Jurkat, Clone E6-1 (cell line): ENCODE results near the gene TP63.

Experiments used
- DNase-seq: peaks from one replicate; pipeline ENCODE4 v3.0.0-alpha.2; 2011; ENCODE audit warnings: low read depth, low spot score
- H3K4me3 ChIP-seq: 2 replicates; pipeline ENCODE4 v1.5.1; 2011; ENCODE audit warnings: mild to moderate bottlenecking, low read length, control low read depth, moderate library complexity

TP63 gene

DNA sequence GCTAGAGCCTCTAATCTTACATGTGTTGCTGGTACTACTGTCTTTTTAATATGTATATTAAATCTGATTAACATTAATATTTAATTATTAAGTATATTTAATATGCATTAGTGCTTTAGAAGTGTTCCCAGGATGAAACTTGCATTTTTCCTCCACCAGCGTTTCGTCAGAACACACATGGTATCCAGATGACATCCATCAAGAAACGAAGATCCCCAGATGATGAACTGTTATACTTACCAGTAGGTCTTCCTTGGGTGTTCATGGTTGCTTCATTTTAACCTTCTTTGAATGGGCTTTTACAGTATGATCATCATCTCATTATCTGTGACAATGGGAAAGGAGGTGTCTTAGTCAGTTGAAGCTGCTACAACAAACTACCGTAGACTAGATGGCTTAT, 238.0 kb downstream of the TP63 start:
- no peak for DNase-seq
- no peak overlapping the region for H3K4me3 ChIP-seq

DNA sequence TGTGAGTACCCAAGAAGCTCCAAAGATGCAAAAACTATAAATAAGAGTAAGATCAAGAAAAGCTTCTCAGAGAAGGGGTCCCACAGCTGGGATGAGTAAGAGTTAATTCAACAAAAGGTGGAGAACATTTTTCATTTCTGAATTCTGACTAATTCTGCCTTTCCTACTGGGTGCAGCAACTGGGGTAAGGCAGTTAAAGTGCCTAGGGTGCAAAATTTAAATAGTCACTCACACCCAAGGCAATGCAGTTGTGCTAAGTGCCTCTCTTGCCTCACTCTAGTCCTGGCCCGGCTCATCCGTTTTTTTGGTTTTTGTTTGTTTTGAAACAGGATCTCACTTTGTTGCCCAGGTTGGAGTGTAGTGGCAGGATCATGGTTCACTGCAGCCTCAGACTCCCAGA, 240.2 kb downstream of the TP63 start:
- H3K4me3 ChIP-seq = no peak overlapping the region
- DNase-seq = no peak

DNA sequence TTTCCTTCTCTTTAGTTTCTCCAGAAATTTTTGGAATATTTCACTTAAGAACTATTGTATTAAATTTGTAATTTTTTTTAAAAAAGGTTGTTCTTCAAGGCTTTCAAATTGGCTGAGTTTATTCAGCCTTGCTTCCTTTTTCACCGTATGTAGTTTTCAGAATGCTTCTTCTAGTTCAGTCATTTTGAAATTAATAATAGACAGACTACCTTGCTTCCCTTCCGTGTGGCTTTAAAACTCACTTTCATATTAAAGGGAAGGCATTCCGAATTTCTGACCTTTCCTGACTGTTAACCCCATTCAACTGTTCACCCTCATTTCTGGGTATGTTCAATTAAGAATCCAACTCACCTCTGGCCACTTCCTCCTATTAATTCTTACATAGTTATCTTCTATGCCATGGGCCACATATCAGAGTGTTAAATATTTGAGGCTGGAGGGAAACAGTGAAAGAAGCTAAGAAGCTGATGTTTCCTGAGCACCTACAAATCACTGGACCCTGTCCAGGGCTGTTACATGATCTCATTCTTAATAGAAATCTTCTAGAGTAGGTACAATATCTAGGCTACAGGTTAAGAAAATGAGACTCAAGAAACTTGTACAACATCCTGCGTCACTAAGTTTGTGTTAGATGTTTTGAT, 252.0 kb downstream of the TP63 start:
- no peak overlapping the region for H3K4me3 ChIP-seq
- no peak for DNase-seq

DNA sequence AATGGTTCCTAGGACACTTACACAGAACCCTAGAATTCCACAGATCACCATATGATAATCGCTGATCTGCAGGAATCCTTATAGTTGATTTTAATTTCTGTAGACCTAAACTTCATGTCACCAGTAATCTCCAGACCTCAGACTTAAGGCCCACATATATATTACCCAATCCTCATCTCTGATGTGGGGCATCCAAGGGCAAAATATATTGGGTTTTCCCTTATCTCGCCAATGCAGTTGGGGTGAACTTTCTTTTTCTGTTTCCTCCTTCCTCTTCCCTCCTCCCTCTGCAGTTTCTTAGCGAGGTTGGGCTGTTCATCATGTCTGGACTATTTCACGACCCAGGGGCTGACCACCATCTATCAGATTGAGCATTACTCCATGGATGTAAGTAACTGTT, 259.3 kb downstream of the TP63 start:
- DNase-seq = no peak
- H3K4me3 ChIP-seq = no peak overlapping the region

DNA sequence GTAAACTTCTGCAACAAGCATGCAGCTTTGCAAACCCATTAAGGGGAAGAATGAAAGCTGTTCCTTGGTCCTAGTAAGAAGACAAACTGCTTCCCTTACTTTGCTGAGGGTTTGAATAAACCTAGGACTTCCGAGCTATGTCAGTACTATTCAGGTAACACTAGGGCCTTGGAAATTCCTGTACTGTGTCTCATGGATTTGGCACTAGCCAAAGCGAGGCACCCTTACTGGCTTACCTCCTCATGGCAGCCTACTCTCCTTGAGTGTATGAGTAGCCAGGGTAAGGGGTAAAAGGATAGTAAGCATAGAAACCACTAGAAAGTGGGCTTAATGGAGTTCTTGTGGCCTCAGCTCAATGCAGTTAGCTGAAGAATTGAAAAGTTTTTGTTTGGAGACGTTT, 265.3 kb downstream of the TP63 start:
- no peak overlapping the region for H3K4me3 ChIP-seq
- DNase-seq = no peak

DNA sequence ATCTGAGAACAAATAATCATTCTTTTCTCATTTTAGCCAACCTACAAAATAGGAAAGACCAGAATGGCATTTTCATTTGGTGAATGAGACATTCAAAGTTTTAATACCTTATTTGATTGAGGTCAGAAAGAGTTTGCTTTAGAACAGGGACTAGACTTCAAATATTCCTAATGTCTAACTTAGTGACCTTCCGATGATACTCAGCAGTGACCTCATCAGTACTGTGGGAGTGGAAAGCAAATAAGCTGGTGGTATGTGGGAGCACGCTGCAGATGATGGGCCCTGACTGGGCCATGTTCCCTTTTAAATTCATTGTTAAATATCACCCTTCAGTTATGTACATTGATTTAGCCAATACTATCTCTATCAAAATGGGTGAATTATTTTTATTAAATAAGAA, 266.2 kb downstream of the TP63 start:
- no peak overlapping the region for H3K4me3 ChIP-seq
- DNase-seq = no peak

DNA sequence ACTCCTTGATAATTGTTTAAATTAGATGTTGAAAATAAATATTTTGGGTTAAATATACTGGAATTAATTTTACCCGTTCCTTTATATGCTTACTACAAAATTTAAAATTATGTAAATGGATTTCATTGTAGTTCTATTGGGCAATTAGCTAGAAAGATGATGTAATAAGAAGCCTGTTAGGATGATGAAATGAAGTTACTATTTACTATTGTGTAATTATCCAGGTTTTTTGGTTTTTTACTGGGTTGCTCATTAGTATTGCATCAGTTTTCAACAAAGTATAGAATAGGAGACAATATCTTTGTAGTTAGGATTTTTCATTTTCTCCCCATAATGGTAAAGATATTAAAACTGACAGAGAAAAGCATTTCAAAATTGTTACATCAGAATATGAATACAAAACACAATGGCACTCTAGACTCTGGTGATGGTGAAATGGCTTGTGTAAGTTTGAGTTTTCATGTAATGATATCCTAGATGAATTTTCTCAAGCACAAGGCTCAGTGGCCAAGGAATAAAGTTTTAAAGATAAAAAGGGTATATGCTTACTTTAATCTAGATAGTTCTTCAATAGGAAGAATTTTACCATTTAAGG, 267.5 kb downstream of the TP63 start:
- H3K4me3 ChIP-seq = no peak overlapping the region
- DNase-seq = no peak

DNA sequence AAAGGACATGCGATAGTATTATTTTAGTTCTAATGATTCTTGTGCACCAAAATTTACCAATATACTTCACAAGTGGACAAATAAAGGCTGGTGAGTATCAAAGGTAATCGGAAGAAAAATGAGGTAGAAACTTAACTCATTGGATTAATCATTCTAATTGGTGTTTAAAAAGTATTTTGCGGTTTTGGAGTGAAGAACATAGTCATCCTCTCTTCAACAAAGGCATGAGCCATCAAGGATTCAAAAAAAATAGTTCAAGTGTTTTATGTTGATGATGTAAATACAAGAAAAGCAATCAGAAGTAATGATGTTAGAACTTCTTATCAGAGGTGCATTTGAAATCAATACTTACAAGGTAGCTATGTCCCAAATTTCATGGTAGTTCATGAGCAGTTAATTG, 268.0 kb downstream of the TP63 start:
- H3K4me3 ChIP-seq = no peak overlapping the region
- no peak for DNase-seq

DNA sequence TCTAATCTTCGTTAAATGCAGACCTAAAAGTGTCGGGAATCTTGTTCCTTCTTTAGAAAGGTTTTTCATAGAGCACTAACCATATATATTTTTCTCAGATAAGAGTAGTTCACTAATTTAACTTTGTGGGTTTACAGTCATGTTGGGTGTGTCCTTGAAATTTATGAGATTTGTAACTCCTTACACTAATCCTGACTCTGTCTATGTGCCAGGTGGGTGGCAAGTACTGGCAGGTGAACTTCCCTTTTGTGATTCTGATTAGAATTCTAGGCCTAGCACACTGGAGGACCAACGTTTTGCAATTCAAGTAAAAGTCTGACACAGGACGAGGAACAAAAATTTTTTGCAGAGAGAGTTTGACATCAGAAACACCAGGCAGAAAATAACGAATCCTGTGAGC, 269.4 kb downstream of the TP63 start:
- no peak for DNase-seq
- no peak overlapping the region for H3K4me3 ChIP-seq

DNA sequence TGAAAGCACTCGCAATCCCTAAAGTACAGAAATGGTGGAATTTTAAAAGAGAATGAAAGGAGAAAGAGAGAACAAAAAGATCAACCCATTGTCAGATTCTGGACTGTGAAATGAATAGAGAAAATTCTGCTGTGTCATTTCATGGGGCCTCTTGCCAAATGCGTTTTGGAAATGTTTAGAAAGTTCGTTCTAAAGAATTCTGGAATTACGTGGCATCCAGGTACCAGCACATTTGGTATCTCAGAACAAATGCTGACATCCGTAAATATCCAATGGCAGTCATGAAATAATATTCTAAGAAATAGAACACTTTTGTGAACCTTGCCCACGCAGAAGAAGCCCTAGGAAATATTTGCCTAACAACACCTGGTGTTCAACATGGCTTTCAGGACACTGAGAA, 270.3 kb downstream of the TP63 start:
- DNase-seq = no peak

DNA sequence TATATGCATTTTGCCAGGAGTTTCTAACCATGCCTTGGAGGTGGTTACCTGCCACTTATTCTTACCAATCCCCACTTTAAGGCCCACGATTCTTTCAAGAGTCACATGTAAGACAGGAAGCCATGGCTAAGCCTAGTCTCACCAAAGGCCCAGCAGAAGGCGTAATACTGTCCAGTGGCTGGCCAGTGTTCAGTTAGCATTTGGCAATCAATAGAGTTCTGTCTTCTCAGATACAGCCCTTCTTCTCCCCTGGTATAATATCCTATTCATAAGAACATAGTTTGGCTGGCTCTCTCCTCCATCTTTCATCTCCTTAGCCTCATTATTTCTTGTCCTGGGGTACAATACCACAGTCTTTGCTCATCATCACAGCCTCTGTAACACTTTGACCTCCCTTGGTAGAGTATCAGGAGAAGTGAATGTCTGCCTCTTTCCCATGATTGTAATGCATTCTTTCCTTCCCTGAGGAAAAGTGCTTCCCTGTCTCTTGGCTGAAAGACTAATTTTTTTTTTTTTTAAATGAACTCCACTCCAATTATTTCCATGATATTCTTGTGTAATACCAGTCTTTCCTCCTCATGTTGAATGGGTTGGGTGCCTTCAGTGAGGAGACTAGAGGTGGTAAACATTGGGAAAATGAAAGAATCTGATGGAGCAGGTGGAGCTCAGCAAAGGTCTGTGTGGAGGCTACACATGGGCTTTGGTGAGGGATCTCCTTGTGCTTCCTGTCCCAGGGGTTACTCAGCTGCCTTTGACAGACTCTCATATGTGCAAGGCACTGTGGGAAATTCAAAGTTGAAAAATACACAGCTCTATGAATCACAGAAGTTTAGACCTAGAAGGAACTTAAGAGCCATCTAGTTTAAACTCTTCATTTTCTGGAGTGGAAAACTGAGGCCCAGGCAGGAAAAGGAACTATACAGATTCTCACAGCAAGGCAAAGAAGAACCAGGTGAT, 271.3 kb downstream of the TP63 start:
- no peak for DNase-seq
- H3K4me3 ChIP-seq = no peak overlapping the region

More for the DNA sequence above, 270.3 kb downstream of the TP63 start:
- no peak overlapping the region for H3K4me3 ChIP-seq

DNA sequence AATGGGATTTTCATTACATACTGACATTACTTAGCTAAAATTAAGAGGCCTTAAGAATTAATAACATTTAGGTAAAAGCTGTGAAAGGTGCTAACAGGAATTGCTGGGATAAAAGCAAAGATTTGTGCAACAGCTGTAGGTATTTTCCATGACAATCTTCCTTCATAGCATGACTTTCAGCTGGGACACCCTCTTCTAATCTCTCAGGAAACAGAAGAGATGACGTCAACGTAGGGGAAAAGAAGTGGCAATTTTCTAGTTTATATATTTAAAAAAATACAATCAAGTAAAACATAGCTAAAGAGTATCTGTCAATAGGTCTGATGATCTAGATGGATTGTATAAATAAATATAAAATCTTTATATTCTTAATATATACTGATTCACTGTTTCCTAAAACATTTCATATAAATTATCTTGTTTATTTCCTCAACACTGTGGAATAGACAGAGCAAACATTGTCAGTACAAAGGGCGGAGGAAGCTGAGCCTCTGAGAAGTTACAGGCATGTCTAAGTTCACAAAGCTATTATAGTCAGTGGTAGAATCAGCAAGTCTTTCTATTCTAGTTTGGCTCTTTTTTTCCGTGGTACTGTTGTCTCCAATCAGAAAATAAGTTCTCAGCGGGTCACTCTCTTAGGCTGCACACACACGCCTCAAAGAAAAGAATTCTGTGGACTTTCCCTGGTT, 272.5 kb downstream of the TP63 start:
- no peak overlapping the region for H3K4me3 ChIP-seq
- DNase-seq = no peak

DNA sequence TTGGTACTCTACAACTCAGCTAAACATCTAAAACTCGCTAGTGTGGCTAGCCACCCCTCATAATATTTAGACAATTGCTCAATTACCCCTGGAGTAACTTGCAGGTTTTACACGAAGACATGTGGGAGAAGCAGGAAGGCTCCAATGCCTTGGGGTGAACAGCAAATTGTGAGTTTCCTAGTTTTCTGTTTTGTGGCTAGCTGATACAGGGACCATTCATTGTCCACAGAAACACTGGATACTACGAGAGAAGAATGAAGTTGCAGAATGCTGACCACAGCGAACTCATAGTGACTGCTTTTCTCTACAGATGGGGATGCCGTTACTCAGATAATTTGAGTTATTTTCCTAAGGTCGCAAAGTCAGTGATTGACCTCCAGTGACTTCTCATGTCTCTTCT, 276.6 kb downstream of the TP63 start:
- H3K4me3 ChIP-seq = no peak overlapping the region
- no peak for DNase-seq

DNA sequence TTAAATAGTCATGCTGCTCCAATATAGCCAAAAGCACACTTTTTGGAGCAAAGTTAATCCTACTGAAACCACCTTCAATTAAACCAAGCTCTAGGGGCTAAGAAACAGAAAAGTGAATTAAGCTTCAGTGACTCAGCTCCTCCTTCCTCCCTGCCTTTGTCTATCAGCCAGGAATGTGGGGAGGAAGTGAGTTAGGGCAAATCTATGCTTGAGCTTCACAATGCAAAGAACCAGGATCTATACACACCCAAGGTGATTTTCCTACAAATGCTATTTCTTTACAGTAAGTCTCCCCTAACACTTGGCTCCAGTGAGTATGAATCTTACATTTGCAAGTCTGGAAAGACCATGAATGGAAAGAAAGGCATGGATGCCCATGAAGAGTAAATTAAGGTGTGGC, 277.5 kb downstream of the TP63 start:
- DNase-seq = no peak
- H3K4me3 ChIP-seq = no peak overlapping the region

DNA sequence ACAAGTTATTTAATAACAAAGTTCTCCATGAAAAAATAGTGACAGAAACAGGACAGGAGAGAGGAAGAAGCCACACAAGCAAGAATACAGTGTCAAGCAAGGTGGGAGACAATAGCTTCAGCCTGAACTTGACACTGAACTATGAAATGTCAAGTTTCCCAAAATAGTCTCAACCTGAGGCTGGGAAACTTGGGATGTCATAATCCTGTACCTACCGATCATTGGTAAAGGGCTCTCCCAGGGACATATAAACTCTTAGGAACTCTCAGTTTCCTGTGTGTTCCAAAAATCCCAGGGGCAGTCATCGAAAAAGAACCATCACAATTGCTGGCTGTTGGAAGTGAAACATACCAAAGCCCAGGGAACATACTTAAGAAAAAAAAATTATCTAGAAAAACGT, 277.9 kb downstream of the TP63 start:
- H3K4me3 ChIP-seq = no peak overlapping the region
- DNase-seq = no peak

DNA sequence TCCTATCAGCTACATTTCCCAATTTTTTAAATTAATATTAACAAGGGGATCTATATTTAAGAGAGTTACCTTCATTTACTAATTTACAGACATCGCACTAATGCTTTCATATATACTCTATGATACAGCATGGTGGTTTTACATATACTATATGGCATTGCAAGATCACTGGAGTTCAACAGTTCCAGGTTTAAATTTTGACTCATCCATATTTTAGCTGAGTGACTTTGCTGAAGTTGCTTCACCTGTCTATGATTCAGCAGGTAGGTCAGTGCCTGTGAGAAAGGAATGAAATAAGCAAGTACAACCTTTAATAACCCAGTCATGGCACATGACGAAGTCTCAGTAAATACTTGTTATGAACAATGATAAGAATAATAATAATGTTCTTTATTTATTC, 278.4 kb downstream of the TP63 start:
- no peak overlapping the region for H3K4me3 ChIP-seq
- DNase-seq = no peak

DNA sequence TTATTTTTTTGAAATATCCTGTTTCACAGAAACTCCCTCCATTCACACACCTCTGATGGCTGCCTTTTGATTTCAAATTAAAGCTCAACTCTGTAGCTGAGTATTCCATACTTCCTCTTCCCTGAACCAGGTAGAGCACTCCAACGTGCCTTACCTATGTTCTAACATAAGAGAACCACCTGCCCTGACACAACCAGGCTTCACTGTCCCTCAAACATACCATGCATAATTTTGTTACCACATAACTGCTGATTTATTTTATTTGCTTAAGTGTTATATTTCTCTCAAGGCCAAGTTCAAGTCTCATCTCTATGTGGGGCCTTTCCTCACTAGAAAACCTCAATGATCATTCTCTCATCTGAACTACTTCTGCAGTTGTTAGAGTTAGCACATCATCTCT, 279.8 kb downstream of the TP63 start:
- no peak for DNase-seq
- H3K4me3 ChIP-seq = no peak overlapping the region

DNA sequence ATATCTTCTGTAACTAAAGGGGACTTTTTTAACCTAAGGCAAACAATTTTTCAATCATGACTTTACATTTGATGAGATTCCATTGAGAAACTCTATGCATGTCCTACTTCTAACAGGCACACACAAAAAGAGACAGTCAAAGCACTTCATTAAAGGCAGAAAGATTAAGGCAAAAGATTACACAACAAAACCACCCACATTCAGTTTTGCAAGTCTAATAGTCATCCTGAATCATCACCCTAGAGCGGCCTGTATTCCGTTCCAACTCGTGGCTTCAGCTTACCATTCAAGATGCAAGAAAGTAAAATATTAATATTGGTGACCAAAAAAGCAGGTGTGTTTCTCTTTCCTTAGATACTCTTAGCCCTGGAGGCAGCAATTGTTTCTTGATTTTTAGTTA, 283.6 kb downstream of the TP63 start:
- no peak overlapping the region for H3K4me3 ChIP-seq
- no peak for DNase-seq

DNA sequence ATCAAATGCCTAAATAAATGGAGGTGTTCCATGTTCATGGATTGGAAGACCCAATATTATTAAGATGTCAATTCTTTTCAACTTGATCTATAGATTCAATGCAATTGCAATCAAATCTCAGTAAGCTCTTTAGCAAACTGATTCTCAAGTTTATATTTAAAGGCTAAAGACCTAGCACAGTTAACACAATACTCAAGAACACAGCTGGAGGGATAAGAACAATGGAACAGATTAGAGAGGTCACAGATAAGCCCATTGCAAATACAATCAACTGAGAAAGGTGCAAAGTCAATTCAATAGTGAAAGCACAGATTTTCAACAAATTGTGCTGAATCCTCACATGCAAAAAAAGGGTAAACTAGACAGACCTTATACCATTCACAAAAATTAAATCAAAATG, 290.6 kb downstream of the TP63 start:
- H3K4me3 ChIP-seq = no peak overlapping the region
- DNase-seq = no peak
